Astrocyte of the spinal cord (primary cell): ENCODE data around the gene SWAP70.

Experiments
- DNase-seq: peaks from one replicate; pipeline ENCODE4 v3.0.0; 2011; ENCODE audit warnings: low read depth, low spot score
- H3K4me3 ChIP-seq: 2 replicates; pipeline ENCODE4 v1.5.1; 2011; ENCODE audit warnings: low read depth, mild to moderate bottlenecking, low read length, moderate library complexity
- CTCF ChIP-seq: IDR thresholded peaks from 2 replicates; pipeline ENCODE4 v1.5.1; 2012; ENCODE audit warnings: low read depth, mild to moderate bottlenecking, low read length, inconsistent platforms
- in situ Hi-C: cut with HindIII; loops from 2 replicates; pipeline ENCODE4 v1.10.0; 2017; ENCODE audit warnings: low sequenced_read_pairs

SWAP70 gene

GRCh38 chr11:9651481-9651880 is 12.4 kb upstream of the SWAP70 start:
- no peak overlapping the region for H3K4me3 ChIP-seq
- no peak for DNase-seq
- in situ Hi-C loops, result no loop called here
- no peak for TF ChIP-seq CTCF

GRCh38 chr11:9651899-9652748 is 11.8 kb upstream of the SWAP70 start:
- DNase-seq, result no peak
- no peak overlapping the region for H3K4me3 ChIP-seq
- in situ Hi-C loops, result no loop called here
- no peak for TF ChIP-seq CTCF

GRCh38 chr11:9653871-9654270 is 10.0 kb upstream of the SWAP70 start:
- H3K4me3 ChIP-seq, result no peak overlapping the region
- no peak for DNase-seq
- in situ Hi-C loops, result no loop called here
- no peak for TF ChIP-seq CTCF

GRCh38 chr11:9656864-9657263 is 7.0 kb upstream of the SWAP70 start:
- TF ChIP-seq CTCF, result no peak
- in situ Hi-C loops, result no loop called here
- no peak for DNase-seq
- no peak overlapping the region for H3K4me3 ChIP-seq

- no peak overlapping the region for H3K4me3 ChIP-seq
- DNase-seq, result no peak
- in situ Hi-C loops, result no loop called here
- TF ChIP-seq CTCF, result no peak
These were observed 6.3 kb upstream of the SWAP70 start for GRCh38 chr11:9657531-9657930.

GRCh38 chr11:9660886-9661285 is 3.0 kb upstream of the SWAP70 start:
- H3K4me3 ChIP-seq, result no peak overlapping the region
- in situ Hi-C loops, result no loop called here
- no peak for TF ChIP-seq CTCF
- DNase-seq, result no peak
